GM18526 (cell line): Measurements from ENCODE around the gene NAGPA.

ENCODE experiments used
- POLR2A ChIP-seq: IDR thresholded peaks from 3 replicates; pipeline ENCODE4 v1.6.1; 2011; ENCODE audit not compliant: insufficient read length; ENCODE audit errors: extremely low read depth

The NAGPA gene

GRCh38 chr16:5033256-5034166 is at the start of gene NAGPA:
Gene NAGPA (minus strand): TSS chr16:5033935. CDS start chr16:5033914, 21 bp downstream.
- TF ChIP-seq POLR2A: peak; percentile 60

- TF ChIP-seq POLR2A: no peak
Measured at GRCh38 chr16:5078626-5079025, 44.9 kb upstream of the NAGPA start.

GRCh38 chr16:5077304-5077703 is 43.6 kb upstream of the NAGPA start:
- no peak for TF ChIP-seq POLR2A

- TF ChIP-seq POLR2A: no peak
Measured at GRCh38 chr16:5075637-5076036, 41.9 kb upstream of the NAGPA start.

GRCh38 chr16:5073279-5073629 is 39.5 kb upstream of the NAGPA start:
- no peak for TF ChIP-seq POLR2A

GRCh38 chr16:5072334-5073278 is 38.9 kb upstream of the NAGPA start:
- no peak for TF ChIP-seq POLR2A

GRCh38 chr16:5071681-5072333 is 38.1 kb upstream of the NAGPA start, which contains the start of gene ALG1:
Gene ALG1 (plus strand): TSS chr16:5071843. CDS start chr16:5071850, 7 bp downstream.
- TF ChIP-seq POLR2A: peak; percentile 97

GRCh38 chr16:5071341-5071680 is 37.6 kb upstream of the NAGPA start:
- TF ChIP-seq POLR2A: no peak

- TF ChIP-seq POLR2A: no peak
Measured at GRCh38 chr16:5070431-5071186, 36.9 kb upstream of the NAGPA start.

- TF ChIP-seq POLR2A: no peak
Measured at GRCh38 chr16:5069854-5070253, 36.1 kb upstream of the NAGPA start.

- no peak for TF ChIP-seq POLR2A
Measured at GRCh38 chr16:5069048-5069447, 35.3 kb upstream of the NAGPA start.

- no peak for TF ChIP-seq POLR2A
Measured at GRCh38 chr16:5066511-5066910, 32.8 kb upstream of the NAGPA start.

- TF ChIP-seq POLR2A: no peak
Measured at GRCh38 chr16:5065813-5066212, 32.1 kb upstream of the NAGPA start, which contains the start of gene C16orf89. Gene C16orf89 (minus strand): TSS chr16:5065956. CDS start chr16:5065908, 48 bp downstream.

- no peak for TF ChIP-seq POLR2A
Measured at GRCh38 chr16:5065326-5065725, 31.6 kb upstream of the NAGPA start.
